ENCODE results near the gene GCNT1. TPM values are rescaled to one million over a fixed set of nuclear protein-coding genes. Genes with fewer than 3 reads are reported as not detected.

GCNT1 gene
- total and polyA plus RNA-seq, 2 donors (not counting 1 experiment from before 2014, with no cell fraction given): 9.1 to 31.0 TPM

- ATAC-seq (ENCODE audit: low read depth): no peak
- H2AFZ ChIP-seq (ENCODE audit: insufficient read depth, low read depth, low read length, poor library complexity, severe bottlenecking): no peak overlapping the region
- no peak overlapping the region for H3K4me3 Mint-ChIP-seq
- ChIA-PET POLR2A (no interaction called here), CTCF (interaction anchor here (0.7 to 9.6 kb wide), 4 partner anchors 31 to 248 kb away, joined by 3 to 151 read pairs (median 4); no protein-coding TSS in a partner anchor)
- H3K4me1 Mint-ChIP-seq: peaks cover 15% of the 10 kb centered on the region
- H3K27me3 ChIP-seq (replicated peaks in 1 of 4; ENCODE audit: control extremely low read depth in 1 of 4, control insufficient read depth in 3 of 4, insufficient read depth in 4 of 4, low read length in 3 of 4): no peaks in the 10 kb centered on the region
- 39% methylated on average over 2 of the region's 4 CpGs for whole genome bisulfite sequencing (ENCODE audit: insufficient coverage)
- H3K27ac Mint-ChIP-seq: no peak overlapping the region
- peaks cover 0 to 4% (median 0%) of the 10 kb centered on the region in 3 donors for H3K9me3 ChIP-seq (ENCODE audit: control extremely low read depth in 1 of 3, control insufficient read depth in 2 of 3, insufficient read depth in 1 of 3, low read length in 2 of 3)
- TF ChIP-seq EZH2 (IDR thresholded peaks at IDR 0.05; ENCODE audit: borderline replicate concordance, insufficient read depth, low read depth, low read length, poor library complexity, severe bottlenecking) (no peak), CTCF (IDR thresholded peaks at IDR 0.05) (no peak)
- H3K4me3 ChIP-seq (ENCODE audit: control extremely low read depth in 1 of 5, extremely low read depth in 1 of 5, insufficient read depth in 1 of 5, low read depth in 2 of 5, low read length in 4 of 5): no peak overlapping the region
- peaks cover 13 to 17% of the 10 kb centered on the region in 2 donors for H3K4me1 ChIP-seq (ENCODE audit: control insufficient read depth in 2 of 2, insufficient read depth in 2 of 2, low read length in 2 of 2)
- H3K36me3 ChIP-seq (replicated peaks in 1 of 2; ENCODE audit: control extremely low read depth in 1 of 2, control insufficient read depth in 1 of 2, extremely low read depth in 1 of 2, insufficient read depth in 2 of 2, low read length in 1 of 2): no peaks in the 10 kb centered on the region
- no peaks in the 10 kb centered on the region for H3K9me3 Mint-ChIP-seq (ENCODE audit: insufficient read depth)
- peaks cover 3% of the 10 kb centered on the region for H3K79me2 ChIP-seq (ENCODE audit: control insufficient read depth, insufficient read depth, low read length)
- H4K20me1 ChIP-seq (ENCODE audit: control insufficient read depth, insufficient read depth, low read length, poor library complexity, severe bottlenecking): no peaks in the 10 kb centered on the region
- no peaks in the 10 kb centered on the region for H3K27me3 Mint-ChIP-seq
- no peak overlapping the region for H3K27ac ChIP-seq (ENCODE audit: low read length in 2 of 2)
- H3K4me2 ChIP-seq (replicated peaks; ENCODE audit: low read depth, low read length, poor library complexity, severe bottlenecking): no peak overlapping the region
- intact Hi-C loops (cut with micrococcal nuclease): no loop called here
- DNase-seq: no peak
- no peak overlapping the region for H3K9ac ChIP-seq (ENCODE audit: low read length)
These were observed 4.7 kb upstream of the GCNT1 start for GRCh38 chr9:76454311-76454710.

GRCh38 chr9:76456202-76456926 lies 2.6 kb upstream of the GCNT1 start:
- no peak overlapping the region for H3K4me3 ChIP-seq (ENCODE audit: control extremely low read depth in 1 of 5, extremely low read depth in 1 of 5, insufficient read depth in 1 of 5, low read depth in 2 of 5, low read length in 4 of 5)
- 8% methylated on average over 1 of the region's 4 CpGs for WGBS (ENCODE audit: insufficient coverage)
- H3K4me1 Mint-ChIP-seq: peaks cover 31% of the 10 kb centered on the region
- H4K20me1 ChIP-seq (ENCODE audit: control insufficient read depth, insufficient read depth, low read length, poor library complexity, severe bottlenecking): peaks cover 16% of the 10 kb centered on the region
- CTCF ChIA-PET: interaction anchor here (0.6 to 8.4 kb wide), 10 partner anchors 9 to 243 kb away, joined by 3 to 88 read pairs (median 3); no protein-coding TSS in a partner anchor
- H3K4me2 ChIP-seq (replicated peaks; ENCODE audit: low read depth, low read length, poor library complexity, severe bottlenecking): peak overlapping the region; percentile 13
- H3K4me1 ChIP-seq (ENCODE audit: control insufficient read depth in 2 of 2, insufficient read depth in 2 of 2, low read length in 2 of 2): peaks cover 28 to 35% of the 10 kb centered on the region in 2 donors
- TF ChIP-seq EZH2 (IDR thresholded peaks at IDR 0.05; ENCODE audit: borderline replicate concordance, insufficient read depth, low read depth, low read length, poor library complexity, severe bottlenecking) (no peak), CTCF (IDR thresholded peaks at IDR 0.05) (no peak)
- POLR2A ChIA-PET: interaction anchor here (0.6 kb wide), 2 partner anchors 21 to 74 kb away, joined by 4 to 5 read pairs; no protein-coding TSS in a partner anchor
- no peak overlapping the region for H3K27ac Mint-ChIP-seq
- H3K36me3 ChIP-seq (replicated peaks in 1 of 2; ENCODE audit: control extremely low read depth in 1 of 2, control insufficient read depth in 1 of 2, extremely low read depth in 1 of 2, insufficient read depth in 2 of 2, low read length in 1 of 2): no peaks in the 10 kb centered on the region
- H3K9me3 Mint-ChIP-seq (ENCODE audit: insufficient read depth): no peaks in the 10 kb centered on the region
- peaks cover 24% of the 10 kb centered on the region for H3K79me2 ChIP-seq (ENCODE audit: control insufficient read depth, insufficient read depth, low read length)
- DNase-seq (peak; percentile 66), ATAC-seq (ENCODE audit: low read depth) (peak; percentile 29)
- H3K4me3 Mint-ChIP-seq: no peak overlapping the region
- no peak overlapping the region for H3K27ac ChIP-seq (ENCODE audit: low read length in 2 of 2)
- intact Hi-C loops (cut with micrococcal nuclease): loop anchor here (5.0 kb wide), 1 partner anchor 301 kb away; no protein-coding TSS in a partner anchor
- peaks cover 4% of the 10 kb centered on the region for H3K27me3 Mint-ChIP-seq
- H3K27me3 ChIP-seq (replicated peaks in 1 of 4; ENCODE audit: control extremely low read depth in 1 of 4, control insufficient read depth in 3 of 4, insufficient read depth in 4 of 4, low read length in 3 of 4): no peaks in the 10 kb centered on the region
- H2AFZ ChIP-seq (ENCODE audit: insufficient read depth, low read depth, low read length, poor library complexity, severe bottlenecking): no peak overlapping the region
- H3K9me3 ChIP-seq (ENCODE audit: control extremely low read depth in 1 of 3, control insufficient read depth in 2 of 3, insufficient read depth in 1 of 3, low read length in 2 of 3): peaks cover 0 to 4% (median 0%) of the 10 kb centered on the region in 3 donors
- H3K9ac ChIP-seq (ENCODE audit: low read length): no peak overlapping the region
